IMR-90 (cell line): ENCODE measurements around the gene MGAT3. TPM values are rescaled to one million over a fixed set of nuclear protein-coding genes. Genes with fewer than 3 reads are reported as not detected.

Source experiments
- ATAC-seq: fragments of 200-7000 bp; cut with Tn5 transposase; 2 replicates; pipeline ENCODE4 v1.9.1; 2020; ENCODE audit warnings: low read depth, mild to moderate bottlenecking, moderate library complexity
- BruUV-seq: library from RNA; stranded (reverse); fragments of 400-500 nt; replicated peaks from 2 replicates; lab custom pipeline; 2021; lab: Mats Ljungman, UMichigan
- CTCF ChIA-PET: fragments of 300-600 bp; formaldehyde crosslinking; extraction: SDS; loops from one replicate; lab custom pipeline; 2021; ENCODE audit warnings: antibody characterized with exemption; lab: Yijun Ruan, JAX
- POLR2A ChIA-PET: fragments of 300-600 bp; sonication (Branson Sonifier 250); formaldehyde crosslinking; loops from one replicate; lab custom pipeline; 2022; ENCODE audit warnings: antibody characterized with exemption; ENCODE audit not compliant: unreplicated experiment; lab: Charles Lee
- DNase-seq: peaks from one replicate; pipeline ENCODE4 v3.0.0; 2013
- H2AFZ ChIP-seq: replicated peaks from 2 replicates; pipeline ENCODE3; 2013; ENCODE audit warnings: low read length, mild to moderate bottlenecking; ENCODE audit not compliant: poor library complexity
- H2AK5ac ChIP-seq: 2 replicates; pipeline ENCODE4 v1.6.1; 2013; ENCODE audit warnings: low read depth, low read length, inconsistent platforms
- H2AK9ac ChIP-seq: replicated peaks from 2 replicates; pipeline ENCODE3; 2013; ENCODE audit warnings: mild to moderate bottlenecking, low read depth, low read length, moderate library complexity; ENCODE audit not compliant: poor library complexity
- H2BK120ac ChIP-seq: 2 replicates; pipeline ENCODE4 v1.6.1; 2013; ENCODE audit warnings: low read depth, low read length, inconsistent platforms
- H2BK15ac ChIP-seq: 3 replicates; pipeline ENCODE4 v1.6.1; 2013; ENCODE audit warnings: low read depth, low read length, inconsistent platforms
- H2BK20ac ChIP-seq: 2 replicates; pipeline ENCODE4 v1.6.1; 2013; ENCODE audit warnings: low read depth, mild to moderate bottlenecking, inconsistent platforms, low read length, moderate library complexity
- H2BK5ac ChIP-seq: 2 replicates; pipeline ENCODE4 v1.6.1; 2013; ENCODE audit warnings: mild to moderate bottlenecking, low read depth, low read length, inconsistent platforms; ENCODE audit not compliant: poor library complexity, severe bottlenecking
- H3K14ac ChIP-seq: replicated peaks from 2 replicates; pipeline ENCODE4 v1.6.1; 2013; ENCODE audit warnings: low read depth, low read length, inconsistent platforms
- H3K18ac ChIP-seq: 2 replicates; pipeline ENCODE4 v1.6.1; 2013; ENCODE audit warnings: low read depth, low read length, control low read depth
- H3K23ac ChIP-seq: 2 replicates; pipeline ENCODE4 v1.6.1; 2013; ENCODE audit warnings: low read depth, low read length, inconsistent platforms
- H3K27ac ChIP-seq: 2 replicates; pipeline ENCODE4 v1.5.1; 2013; ENCODE audit warnings: mild to moderate bottlenecking, control low read depth, low read length; ENCODE audit not compliant: insufficient read depth
- H3K27me3 ChIP-seq: 2 replicates; pipeline ENCODE4 v1.6.1; 2013; ENCODE audit warnings: low read length; ENCODE audit not compliant: control insufficient read depth, insufficient read depth
- H3K36me3 ChIP-seq: 2 replicates; pipeline ENCODE4 v1.6.1; 2013; ENCODE audit warnings: low read length, mixed read lengths; ENCODE audit not compliant: control insufficient read depth, insufficient read depth
- H3K4ac ChIP-seq: 2 replicates; pipeline ENCODE4 v1.6.1; 2013; ENCODE audit warnings: low read depth, low read length, inconsistent platforms
- H3K4me1 ChIP-seq: 2 replicates; pipeline ENCODE4 v1.6.1; 2013; ENCODE audit warnings: low read length, mixed read lengths; ENCODE audit not compliant: control insufficient read depth, insufficient read depth
- H3K4me2 ChIP-seq: 2 replicates; pipeline ENCODE4 v1.6.1; 2013; ENCODE audit warnings: low read depth, mild to moderate bottlenecking, control low read depth, low read length, moderate library complexity
- H3K4me3 ChIP-seq: 2 replicates; pipeline ENCODE4 v1.5.1; 2013; ENCODE audit warnings: low read depth, mild to moderate bottlenecking, control low read depth, low read length, moderate library complexity; ENCODE audit not compliant: insufficient read depth
- H3K56ac ChIP-seq: 2 replicates; pipeline ENCODE4 v1.6.1; 2013; ENCODE audit warnings: low read length, inconsistent platforms; ENCODE audit not compliant: insufficient read depth; ENCODE audit errors: extremely low read depth
- H3K79me1 ChIP-seq, 2 experiments: 2 replicates each; pipeline ENCODE4 v1.6.1; 2013; ENCODE audit warnings: low read length in 2 of 2, inconsistent platforms in 1 of 2, low read depth in 1 of 2
- H3K9ac ChIP-seq: 2 replicates; pipeline ENCODE4 v1.6.1; 2013; ENCODE audit warnings: low read depth, low read length, control low read depth
- H3K9me1 ChIP-seq: 2 replicates; pipeline ENCODE4 v1.6.1; 2013; ENCODE audit warnings: low read length, inconsistent platforms; ENCODE audit not compliant: insufficient read depth
- H3K9me3 ChIP-seq: 2 replicates; pipeline ENCODE4 v1.6.1; 2013; ENCODE audit warnings: low read length; ENCODE audit not compliant: control insufficient read depth, insufficient read depth
- H4K20me1 ChIP-seq: 2 replicates; pipeline ENCODE4 v1.6.1; 2013; ENCODE audit warnings: low read length, inconsistent platforms; ENCODE audit not compliant: insufficient read depth
- H4K5ac ChIP-seq: 2 replicates; pipeline ENCODE4 v1.6.1; 2013; ENCODE audit warnings: mild to moderate bottlenecking, low read depth, low read length, control low read depth
- H4K8ac ChIP-seq, 2 experiments: 2 replicates each; pipeline ENCODE4 v1.6.1; 2013; ENCODE audit warnings: low read depth in 2 of 2, low read length in 2 of 2, control low read depth in 1 of 2, inconsistent platforms in 1 of 2
- H4K91ac ChIP-seq: 2 replicates; pipeline ENCODE4 v1.6.1; 2013; ENCODE audit warnings: low read depth, low read length, inconsistent platforms; ENCODE audit not compliant: insufficient read depth
- BHLHE40 ChIP-seq: fragments of 150-350 bp; IDR thresholded peaks from 2 replicates; pipeline ENCODE4 v1.6.1; 2016; ENCODE audit warnings: mild to moderate bottlenecking, low read depth, low read length
- CEBPB ChIP-seq: IDR thresholded peaks from 2 replicates; pipeline ENCODE4 v1.6.1; 2012; ENCODE audit warnings: low read depth, low read length, improper control_type of control experiment
- CHD1 ChIP-seq: IDR thresholded peaks from 2 replicates; pipeline ENCODE4 v1.6.1; 2012; ENCODE audit warnings: low read depth, low read length, improper control_type of control experiment
- MAFK ChIP-seq: IDR thresholded peaks from 2 replicates; pipeline ENCODE4 v1.6.1; 2012; ENCODE audit warnings: low read depth, low read length, improper control_type of control experiment
- MAZ ChIP-seq: IDR thresholded peaks from 2 replicates; pipeline ENCODE4 v1.6.1; 2012; ENCODE audit warnings: low read depth, mild to moderate bottlenecking, low read length, improper control_type of control experiment, moderate library complexity, borderline replicate concordance
- MXI1 ChIP-seq: IDR thresholded peaks from 2 replicates; pipeline ENCODE4 v1.6.1; 2012; ENCODE audit warnings: low read depth, mild to moderate bottlenecking, low read length, moderate library complexity, borderline replicate concordance
- NFE2L2 ChIP-seq: fragments of 150-350 bp; IDR thresholded peaks from 2 replicates; pipeline ENCODE4 v1.6.1; 2016; ENCODE audit warnings: low read depth, mild to moderate bottlenecking, low read length
- POLR2A ChIP-seq: IDR thresholded peaks from 2 replicates; pipeline ENCODE4 v1.6.1; 2012; ENCODE audit warnings: mild to moderate bottlenecking, low read depth, low read length
- RAD21 ChIP-seq: IDR thresholded peaks from 2 replicates; pipeline ENCODE4 v1.6.1; 2012; ENCODE audit warnings: low read length, improper control_type of control experiment
- RCOR1 ChIP-seq: IDR thresholded peaks from 2 replicates; pipeline ENCODE4 v1.6.1; 2012; ENCODE audit warnings: mild to moderate bottlenecking, low read length, improper control_type of control experiment; ENCODE audit not compliant: insufficient replicate concordance
- RFX5 ChIP-seq: IDR thresholded peaks from 2 replicates; pipeline ENCODE4 v1.8.0; 2012; ENCODE audit warnings: low read depth, mild to moderate bottlenecking, low read length, moderate library complexity
- WGBS, 2 experiments: methylation state at CpG; one replicate each; pipeline versions ENCODE4 v1.1.5 to v1.1.7; 2013; ENCODE audit warnings: missing lambda C conversion rate in 2 of 2; ENCODE audit not compliant: insufficient read length in 1 of 2; ENCODE audit errors: extremely low coverage in 2 of 2; 5-methylcytosine and 5-hydroxymethylcytosine counted together
- dilution Hi-C: fragments of 300-500 bp; cut with HindIII; formaldehyde crosslinking; loops from one replicate; pipeline ENCODE4 v1.14.3; 2018; ENCODE audit warnings: low sequenced_read_pairs; ENCODE audit not compliant: unreplicated experiment
- in situ Hi-C: fragments of 300-500 bp; cut with MboI; formaldehyde crosslinking; loops from 3 replicates; pipeline ENCODE4 v1.14.3; 2019; ENCODE audit warnings: low sequenced_read_pairs, inconsistent platforms, mixed read lengths
- intact Hi-C: fragments of 100-400 bp; cut with micrococcal nuclease; formaldehyde crosslinking; loops from 2 replicates; pipeline ENCODE4 v1.10.0; 2022
- polyA plus RNA-seq, 3 experiments: library from polyadenylated mRNA; depleted of rRNA; stranded (reverse); fragments of >200 nt; gene quantifications; 2 replicates each; pipeline ENCODE4 v1.2.3, GENCODE V29; 2012; ENCODE audit warnings: low replicate concordance in 1 of 3
- total RNA-seq: library from RNA; depleted of rRNA; stranded (reverse); fragments of >200 nt; gene quantifications from 2 replicates; pipeline ENCODE4 v1.2.3, GENCODE V29; 2012
- TF ChIP-seq, protein P1 (sequence below): fragments of 150-350 bp; IDR thresholded peaks from 2 replicates; pipeline ENCODE4 v1.6.1; 2017; ENCODE audit warnings: mild to moderate bottlenecking, antibody characterized with exemption, low read length, low read depth
- TF ChIP-seq, protein P2 (sequence below): fragments of 150-350 bp; IDR thresholded peaks from 2 replicates; pipeline ENCODE4 v1.6.1; 2016; ENCODE audit warnings: low read depth, mild to moderate bottlenecking, low read length, moderate library complexity, borderline replicate concordance
- TF ChIP-seq, protein P3 (sequence below): conservative IDR thresholded peaks from 2 replicates; pipeline ENCODE4 v1.5.1; 2012; ENCODE audit warnings: mild to moderate bottlenecking, low read depth, low read length, improper control_type of control experiment

MGAT3 gene
- total and polyA plus RNA-seq, 2 of the 4 experiments (the other 2 are of a cell fraction): 0.36 to 1.1 TPM

DNA sequence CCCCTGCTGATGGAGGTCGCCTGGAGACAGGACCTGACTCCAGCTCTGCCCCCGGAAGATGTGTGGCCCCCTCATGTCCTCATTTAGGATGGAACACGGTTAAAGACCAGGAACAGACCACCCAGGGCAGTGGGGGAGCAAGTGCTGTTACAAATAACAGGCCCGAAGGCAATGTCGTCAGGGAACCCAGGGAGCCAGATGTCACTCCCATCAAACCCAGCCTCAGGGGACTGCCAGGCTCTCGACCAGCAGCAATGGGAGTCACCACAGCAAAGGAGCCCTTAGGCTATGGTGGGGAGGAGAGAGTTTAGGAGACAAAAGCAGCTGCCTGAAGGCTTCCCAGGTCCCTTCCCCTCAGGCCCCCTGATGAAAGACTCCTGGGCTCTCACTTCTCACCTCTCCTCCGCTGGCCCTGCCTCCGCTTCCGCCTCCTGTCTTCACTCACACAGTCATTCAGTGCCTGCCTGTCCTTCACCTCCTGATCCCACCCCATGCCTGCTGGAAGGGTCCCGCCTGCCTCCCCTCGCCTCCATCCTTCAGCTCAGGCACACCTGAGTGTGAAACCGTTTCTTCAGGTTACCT, 71.4 kb downstream of the MGAT3 start:
- Histone ChIP-seq H3K56ac (no peak overlapping the region), H3K4me2 (no peak overlapping the region), H3K9me3 (no peaks in the 10 kb centered on the region), H3K4ac (no peak overlapping the region), H2AK9ac (no peak overlapping the region), H4K8ac (no peak overlapping the region), H3K23ac (no peak overlapping the region), H2BK120ac (no peak overlapping the region), H2AFZ (no peak overlapping the region), H4K20me1 (peaks cover 76% of the 10 kb centered on the region), H3K14ac (no peak overlapping the region), H3K79me1 (peaks cover 23 to 81% of the 10 kb centered on the region in 2 experiments), H3K9ac (no peak overlapping the region), H2BK20ac (no peak overlapping the region), H3K9me1 (peaks cover 5% of the 10 kb centered on the region; the same call in 1 of the 2 replicates), H3K36me3 (peaks cover 23% of the 10 kb centered on the region), H3K18ac (no peak overlapping the region), H2BK5ac (no peak overlapping the region), H3K4me1 (peaks cover 4% of the 10 kb centered on the region; the same call in 1 of the 2 replicates), H4K91ac (no peak overlapping the region), H3K27me3 (no peaks in the 10 kb centered on the region), H3K4me3 (no peak overlapping the region), H4K5ac (no peak overlapping the region), H2AK5ac (no peak overlapping the region), H3K27ac (no peak overlapping the region), H2BK15ac (no peak overlapping the region)
- no peak for TF ChIP-seq RAD21
- TF ChIP-seq MXI1: no peak
- TF ChIP-seq, protein P1, sequence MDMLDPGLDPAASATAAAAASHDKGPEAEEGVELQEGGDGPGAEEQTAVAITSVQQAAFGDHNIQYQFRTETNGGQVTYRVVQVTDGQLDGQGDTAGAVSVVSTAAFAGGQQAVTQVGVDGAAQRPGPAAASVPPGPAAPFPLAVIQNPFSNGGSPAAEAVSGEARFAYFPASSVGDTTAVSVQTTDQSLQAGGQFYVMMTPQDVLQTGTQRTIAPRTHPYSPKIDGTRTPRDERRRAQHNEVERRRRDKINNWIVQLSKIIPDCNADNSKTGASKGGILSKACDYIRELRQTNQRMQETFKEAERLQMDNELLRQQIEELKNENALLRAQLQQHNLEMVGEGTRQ: no peak
- TF ChIP-seq CHD1: no peak
- TF ChIP-seq RFX5: no peak
- no peak for TF ChIP-seq POLR2A
- TF ChIP-seq NFE2L2: no peak
- TF ChIP-seq, protein P2, sequence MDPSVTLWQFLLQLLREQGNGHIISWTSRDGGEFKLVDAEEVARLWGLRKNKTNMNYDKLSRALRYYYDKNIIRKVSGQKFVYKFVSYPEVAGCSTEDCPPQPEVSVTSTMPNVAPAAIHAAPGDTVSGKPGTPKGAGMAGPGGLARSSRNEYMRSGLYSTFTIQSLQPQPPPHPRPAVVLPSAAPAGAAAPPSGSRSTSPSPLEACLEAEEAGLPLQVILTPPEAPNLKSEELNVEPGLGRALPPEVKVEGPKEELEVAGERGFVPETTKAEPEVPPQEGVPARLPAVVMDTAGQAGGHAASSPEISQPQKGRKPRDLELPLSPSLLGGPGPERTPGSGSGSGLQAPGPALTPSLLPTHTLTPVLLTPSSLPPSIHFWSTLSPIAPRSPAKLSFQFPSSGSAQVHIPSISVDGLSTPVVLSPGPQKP: no peak
- no peak for TF ChIP-seq BHLHE40
- TF ChIP-seq, protein P3, sequence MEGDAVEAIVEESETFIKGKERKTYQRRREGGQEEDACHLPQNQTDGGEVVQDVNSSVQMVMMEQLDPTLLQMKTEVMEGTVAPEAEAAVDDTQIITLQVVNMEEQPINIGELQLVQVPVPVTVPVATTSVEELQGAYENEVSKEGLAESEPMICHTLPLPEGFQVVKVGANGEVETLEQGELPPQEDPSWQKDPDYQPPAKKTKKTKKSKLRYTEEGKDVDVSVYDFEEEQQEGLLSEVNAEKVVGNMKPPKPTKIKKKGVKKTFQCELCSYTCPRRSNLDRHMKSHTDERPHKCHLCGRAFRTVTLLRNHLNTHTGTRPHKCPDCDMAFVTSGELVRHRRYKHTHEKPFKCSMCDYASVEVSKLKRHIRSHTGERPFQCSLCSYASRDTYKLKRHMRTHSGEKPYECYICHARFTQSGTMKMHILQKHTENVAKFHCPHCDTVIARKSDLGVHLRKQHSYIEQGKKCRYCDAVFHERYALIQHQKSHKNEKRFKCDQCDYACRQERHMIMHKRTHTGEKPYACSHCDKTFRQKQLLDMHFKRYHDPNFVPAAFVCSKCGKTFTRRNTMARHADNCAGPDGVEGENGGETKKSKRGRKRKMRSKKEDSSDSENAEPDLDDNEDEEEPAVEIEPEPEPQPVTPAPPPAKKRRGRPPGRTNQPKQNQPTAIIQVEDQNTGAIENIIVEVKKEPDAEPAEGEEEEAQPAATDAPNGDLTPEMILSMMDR: no peak
- no peak for TF ChIP-seq RCOR1
- no peak for TF ChIP-seq MAZ
- no peak for TF ChIP-seq CEBPB
- TF ChIP-seq MAFK: no peak
- ATAC-seq (no peak), DNase-seq (no peak)
- dilution Hi-C loops: no loop called here
- in situ Hi-C loops: loop anchor here (10.0 kb wide), 1 partner anchor 213 kb away; the partner anchor contains the start of gene RPL3
- CTCF ChIA-PET: interaction anchor here (0.8 kb wide), 1 partner anchor 185 kb away, joined by 3 read pairs; no protein-coding TSS in a partner anchor
- BruUV-seq: no TSS peak
- WGBS, 2 experiments: 80% methylated on average over 3 of the region's 12 CpGs; no CpG with 5 or more reads in 1 of the 2 experiments
- POLR2A ChIA-PET: interaction anchor here (0.7 to 1.4 kb wide), 4 partner anchors 8 to 212 kb away, joined by 3 to 5 read pairs (median 4); partner anchors contain the start of gene ATF4
- intact Hi-C loops: loop anchor here (10.0 kb wide), 1 partner anchor 123 kb away; no protein-coding TSS in a partner anchor
